HG03095 (cell line): Measurements from ENCODE around the gene SPATA9.
"Not testable (repeated sequence)": the region's sequence is repeated elsewhere in the genome, so short reads cannot be mapped to it uniquely, and the experiment has no call there.

Source experiments
- ATAC-seq: cut with Tn5 transposase; IDR thresholded peaks from one replicate; pipeline ENCODE4 v1.9.1; 2021; ENCODE audit warnings: moderate library complexity; ENCODE audit not compliant: unreplicated experiment

The SPATA9 gene

DNA sequence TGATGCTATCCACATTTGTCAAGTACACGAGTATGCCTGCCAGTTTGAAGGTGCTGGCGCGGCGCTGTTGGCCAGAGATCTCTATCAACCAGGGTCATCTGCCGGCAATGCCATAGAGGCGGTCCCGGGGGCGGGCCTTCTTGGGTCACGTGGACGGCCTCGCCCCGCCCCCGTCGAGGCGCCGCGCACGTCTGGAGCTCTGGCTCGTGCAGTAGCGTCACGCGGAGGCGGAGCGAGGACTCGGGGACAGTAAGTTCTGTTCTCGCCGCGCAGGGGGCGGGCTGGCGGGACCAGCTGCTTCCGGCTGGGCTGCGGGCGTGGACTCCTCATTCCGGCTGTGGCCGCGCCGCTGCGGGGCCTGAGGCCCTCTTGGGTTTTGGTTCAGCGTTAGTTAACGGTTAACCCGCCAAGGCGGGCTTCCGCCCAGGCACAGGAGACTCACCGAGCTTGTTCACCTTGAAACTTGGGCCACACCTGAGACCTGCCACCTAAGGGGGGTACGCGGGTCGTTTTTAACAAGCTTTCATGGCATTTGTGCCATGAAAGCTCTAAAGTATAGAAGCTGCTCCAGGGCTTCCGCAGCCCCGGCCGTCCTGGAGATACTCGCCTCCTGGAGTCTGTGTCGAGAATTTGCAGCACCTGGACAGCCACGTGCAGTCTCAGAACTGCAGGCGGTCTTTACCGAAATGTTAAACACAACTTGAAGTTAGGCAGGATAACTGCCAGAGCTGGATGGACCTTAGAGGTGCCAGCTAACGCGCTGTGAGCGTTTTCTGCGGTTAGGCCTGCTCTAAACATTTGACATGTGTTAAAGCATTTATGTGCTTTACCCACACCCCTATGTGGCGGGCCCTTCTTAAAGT, 36.0 kb downstream of the SPATA9 start, which contains the start of gene RFESD:
TSS of gene RFESD (plus strand) at position 209 of the 863 bp plus-strand sequence. CDS start 5,495 bp downstream, outside the sequence.
- ATAC-seq, result peak; percentile 95

DNA sequence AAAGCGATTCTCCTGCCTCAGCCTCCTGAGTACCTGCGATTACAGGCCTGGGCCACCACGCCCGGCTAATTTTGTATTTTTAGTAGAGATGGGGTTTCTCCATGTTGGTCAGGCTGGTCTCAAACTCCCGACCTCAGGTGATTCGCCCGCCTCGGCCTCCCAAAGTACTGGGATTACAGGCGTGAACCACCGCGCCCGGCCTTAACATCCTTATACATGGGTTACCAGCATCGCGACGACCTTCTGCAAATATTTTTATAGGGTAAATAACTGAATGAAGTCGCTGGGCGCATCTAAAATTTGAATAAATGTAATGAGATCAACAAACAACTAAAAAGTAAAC, 36.6 kb downstream of the SPATA9 start:
- ATAC-seq, result not testable (repeated sequence)

DNA sequence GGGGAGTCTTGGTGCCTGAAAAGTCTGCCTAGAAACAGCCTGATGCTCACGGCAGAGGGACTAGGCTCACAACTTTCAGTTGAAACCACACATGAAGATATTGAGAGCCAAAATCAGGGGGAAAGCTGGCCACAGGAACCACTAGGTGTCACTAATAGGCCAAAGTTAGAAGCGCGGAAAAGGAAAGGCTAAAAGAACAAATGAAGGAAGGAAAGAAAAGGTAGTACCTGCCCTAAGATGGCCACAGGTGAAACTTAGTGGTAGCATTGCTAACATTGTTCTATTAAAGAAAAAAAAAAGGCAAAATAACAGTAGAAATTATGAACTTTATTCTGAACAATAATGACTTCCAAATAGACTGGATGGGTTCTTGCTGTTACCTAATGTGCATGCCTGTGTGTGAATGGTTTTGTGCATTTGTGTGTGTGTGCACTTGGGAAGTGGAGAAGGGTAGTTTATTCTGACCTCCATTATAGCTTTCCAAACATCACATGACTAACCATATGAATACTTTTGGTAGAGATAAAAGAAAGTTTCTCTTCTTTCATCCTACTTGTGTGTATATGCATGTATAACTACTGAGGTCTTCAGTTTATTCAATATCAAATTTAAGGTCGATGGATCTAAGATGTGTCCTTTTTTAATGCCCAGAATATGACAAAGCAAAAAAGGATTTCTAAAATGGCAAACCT, 38.3 kb downstream of the SPATA9 start:
- ATAC-seq, result peak; percentile 43

GRCh38 chr5:95643152-95643551, 39.6 kb downstream of the SPATA9 start:
- ATAC-seq, result no peak

DNA sequence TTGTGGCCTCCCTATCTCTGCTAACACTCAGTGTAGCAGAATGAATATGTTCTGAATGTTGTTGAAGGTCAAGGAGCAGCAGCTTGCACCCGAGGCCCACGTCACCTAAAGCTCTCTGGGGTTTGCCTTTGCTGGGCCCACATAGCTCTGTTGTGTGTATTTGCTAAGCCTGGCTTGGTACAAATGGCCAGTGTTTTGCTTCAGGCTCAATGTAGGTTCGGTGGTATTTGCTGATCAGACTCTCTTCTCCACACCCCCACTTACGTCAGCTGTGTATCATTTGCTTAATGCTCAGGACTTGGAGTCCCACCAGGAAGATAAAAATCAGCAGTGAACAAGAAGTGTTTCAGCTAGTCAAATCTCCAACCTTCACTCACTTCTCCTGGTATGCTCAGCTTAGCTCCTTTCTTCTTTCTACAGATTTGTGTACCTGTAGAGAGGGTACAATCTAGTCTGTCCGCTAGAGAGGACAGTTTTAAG, 41.0 kb downstream of the SPATA9 start:
- ATAC-seq, result no peak

- no peak for ATAC-seq
Measured at GRCh38 chr5:95638632-95639031, 44.2 kb downstream of the SPATA9 start.

DNA sequence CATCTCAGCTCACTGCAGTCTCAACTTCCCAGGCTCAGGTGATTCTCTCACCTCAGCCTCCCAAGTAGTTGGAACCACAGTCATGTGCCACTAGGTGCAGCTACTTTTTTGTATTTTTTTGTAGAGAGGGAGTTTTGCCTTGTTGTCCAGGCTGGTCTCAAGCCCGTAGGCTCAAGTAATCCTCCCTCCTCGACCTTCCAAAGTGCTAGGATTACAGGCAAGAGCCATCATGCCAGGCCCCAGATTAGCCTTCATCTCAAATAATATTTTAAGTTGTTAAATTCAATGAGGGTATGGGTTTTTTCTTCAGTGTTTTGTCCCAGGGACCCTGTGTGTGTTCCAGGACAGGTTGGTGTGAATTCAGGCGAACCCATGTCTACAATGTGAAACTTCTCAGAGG, 48.7 kb downstream of the SPATA9 start:
- no peak for ATAC-seq

DNA sequence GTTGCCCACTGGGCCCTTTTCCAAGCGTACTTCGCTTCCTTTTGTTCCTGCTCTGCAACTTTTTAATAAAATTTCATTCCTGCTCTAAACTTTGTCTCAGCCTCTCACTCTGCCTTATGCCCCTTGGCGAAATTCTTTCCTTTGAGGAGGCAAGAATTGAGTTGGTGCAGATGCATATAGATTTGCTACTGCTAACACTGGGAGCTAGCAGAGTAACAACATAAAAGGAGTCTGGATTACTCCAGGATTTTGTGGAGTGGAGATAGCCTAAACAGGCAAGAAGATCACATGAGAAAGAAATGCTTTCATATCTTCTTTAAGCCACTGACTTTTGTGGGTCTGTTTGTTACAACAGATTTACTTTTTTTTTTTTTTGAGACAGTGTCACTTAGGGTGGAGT, 49.1 kb downstream of the SPATA9 start:
- ATAC-seq, result no peak

DNA sequence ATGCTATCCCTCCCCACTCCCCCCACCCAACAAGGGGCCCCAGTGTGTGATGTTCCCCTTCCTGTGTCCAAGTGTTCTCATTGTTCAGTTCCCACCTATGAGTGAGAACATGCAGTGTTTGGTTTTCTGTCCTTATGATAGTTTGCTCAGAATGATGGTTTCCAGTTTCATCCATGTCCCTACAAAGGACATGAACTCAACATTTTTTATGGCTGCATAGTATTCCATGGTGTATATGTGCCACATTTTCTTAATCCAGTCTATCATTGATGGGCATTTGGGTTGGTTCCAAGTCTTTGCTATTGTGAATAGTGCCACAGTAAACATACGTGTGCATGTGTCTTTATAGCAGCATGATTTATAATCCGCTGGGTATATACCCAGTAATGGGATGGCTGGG, 49.8 kb downstream of the SPATA9 start:
- not testable (repeated sequence) for ATAC-seq

DNA sequence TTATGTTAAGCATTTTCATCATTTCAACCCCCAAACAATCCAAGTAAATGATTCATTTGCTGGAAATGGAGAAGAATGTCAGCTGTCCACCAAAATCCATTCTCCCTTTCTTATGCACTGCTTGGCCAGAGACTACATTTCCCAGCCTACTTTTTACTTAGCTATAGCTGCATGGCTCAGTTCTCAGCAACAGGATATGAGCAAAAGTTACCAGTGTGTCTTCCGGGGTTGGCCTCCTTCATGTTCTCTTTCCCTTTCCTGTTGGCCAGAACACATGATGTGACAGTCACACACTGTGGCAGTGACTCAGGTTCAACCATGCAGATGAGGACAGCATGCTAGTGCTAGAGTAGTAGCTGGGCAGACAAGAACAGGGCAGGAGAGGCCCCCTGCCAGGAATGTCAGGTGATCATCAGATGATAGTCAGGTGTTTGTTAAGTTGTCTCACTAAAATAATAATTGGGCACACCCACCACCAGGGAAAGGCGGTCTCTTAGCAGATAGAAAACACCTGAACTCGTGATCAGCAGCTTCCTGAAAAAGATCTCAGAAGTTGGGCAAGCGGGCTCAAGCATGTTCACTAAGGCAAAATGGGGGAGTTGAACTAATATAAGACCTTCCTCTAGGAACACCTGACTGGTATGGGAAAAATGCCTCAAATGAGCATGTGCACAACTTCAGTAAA, 50.7 kb downstream of the SPATA9 start:
- peak; percentile 96 for ATAC-seq

DNA sequence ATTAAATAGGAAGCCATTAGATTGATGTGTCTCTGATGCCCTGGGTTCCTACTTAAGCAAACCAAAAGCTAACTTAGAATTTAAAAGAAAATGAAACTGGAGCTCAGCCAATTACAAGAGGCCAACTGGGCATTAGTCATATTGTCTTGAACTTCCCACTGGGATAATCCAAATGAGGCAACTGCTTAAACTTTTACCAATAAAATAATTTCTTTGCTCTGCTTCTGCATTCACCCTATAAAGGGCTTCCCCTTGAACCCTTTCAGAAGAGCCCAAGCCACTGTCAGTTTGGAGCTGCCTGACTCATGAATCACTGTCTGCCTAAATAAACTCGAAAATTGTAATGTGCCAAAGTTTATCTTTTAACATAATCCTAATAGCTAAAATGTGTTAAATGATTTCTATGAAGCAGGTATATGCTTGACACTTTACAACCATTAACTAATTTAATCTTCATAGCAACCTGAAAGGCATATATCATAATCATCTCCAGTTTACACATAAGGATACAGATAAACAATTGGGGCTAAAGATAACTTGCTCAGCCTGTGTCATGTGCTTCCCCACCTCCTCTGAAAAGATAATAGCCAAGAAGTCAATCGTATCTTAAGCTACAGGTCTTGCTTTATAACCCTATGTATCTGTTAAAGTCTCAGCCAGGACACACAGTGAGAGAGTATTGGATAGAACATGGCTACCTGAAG, 51.4 kb downstream of the SPATA9 start:
- no peak for ATAC-seq

GRCh38 chr5:95630394-95630917, 52.3 kb downstream of the SPATA9 start:
- ATAC-seq, result no peak

GRCh38 chr5:95628933-95629332, 53.9 kb downstream of the SPATA9 start:
- ATAC-seq, result no peak

DNA sequence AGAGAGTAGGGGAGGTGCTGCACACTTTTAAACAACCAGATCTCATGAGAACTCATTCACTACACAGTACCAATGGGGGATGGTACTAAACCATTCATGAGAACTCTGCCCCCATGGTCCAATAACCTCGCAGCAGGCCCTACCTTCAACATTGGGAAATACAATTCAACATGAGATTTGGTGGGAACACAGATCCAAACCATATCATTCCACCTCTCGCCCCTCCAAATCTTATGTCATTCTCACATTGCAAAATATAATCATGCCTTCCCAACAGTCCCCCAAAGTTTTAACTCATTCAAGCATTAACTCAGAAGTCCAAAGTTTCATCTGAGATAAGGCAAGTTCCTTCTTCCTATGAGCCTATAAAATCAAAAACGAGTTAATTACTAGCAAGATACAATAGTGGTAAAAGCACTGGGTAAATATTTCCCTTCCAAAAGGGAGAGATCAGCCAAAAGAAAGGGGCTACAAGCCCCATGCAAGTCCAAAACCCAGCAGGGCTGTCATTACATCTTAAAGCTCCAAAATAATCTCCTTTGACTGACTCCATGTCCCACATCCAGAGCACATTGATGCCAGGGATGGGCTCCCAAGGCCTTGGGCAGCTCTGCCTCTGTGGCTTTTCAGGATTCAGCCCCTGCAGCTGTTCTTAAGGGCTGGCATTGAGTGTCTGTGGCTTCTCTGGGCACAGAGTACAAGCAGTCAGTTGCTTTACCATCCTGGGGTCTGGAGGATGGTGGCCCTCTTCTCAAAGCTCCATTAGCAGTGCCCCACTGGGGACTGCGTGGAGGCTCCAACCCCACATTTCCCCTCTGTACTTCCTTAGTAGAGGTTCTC, 54.6 kb downstream of the SPATA9 start:
- ATAC-seq, result no peak

DNA sequence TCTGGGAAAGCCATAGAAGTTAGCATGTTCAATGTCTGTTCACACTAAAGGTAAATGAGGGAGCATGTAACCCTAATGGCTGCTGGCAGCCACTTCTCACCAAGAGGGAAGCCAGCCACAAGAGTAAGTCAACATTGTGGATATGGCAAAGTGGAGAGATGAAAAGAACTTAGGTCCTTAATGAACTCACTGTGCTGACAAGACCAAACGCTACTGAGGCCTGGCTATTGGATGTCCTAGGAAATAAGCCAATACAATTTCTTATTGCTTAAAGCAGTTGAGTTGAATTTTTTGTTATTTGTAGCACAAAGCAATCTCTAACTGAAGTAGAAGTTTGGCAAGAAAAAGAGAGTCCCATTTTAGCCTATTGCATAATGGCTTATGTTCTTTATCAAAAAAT, 56.1 kb downstream of the SPATA9 start:
- ATAC-seq, result no peak

GRCh38 chr5:95624368-95624767, 58.4 kb downstream of the SPATA9 start:
- no peak for ATAC-seq

DNA sequence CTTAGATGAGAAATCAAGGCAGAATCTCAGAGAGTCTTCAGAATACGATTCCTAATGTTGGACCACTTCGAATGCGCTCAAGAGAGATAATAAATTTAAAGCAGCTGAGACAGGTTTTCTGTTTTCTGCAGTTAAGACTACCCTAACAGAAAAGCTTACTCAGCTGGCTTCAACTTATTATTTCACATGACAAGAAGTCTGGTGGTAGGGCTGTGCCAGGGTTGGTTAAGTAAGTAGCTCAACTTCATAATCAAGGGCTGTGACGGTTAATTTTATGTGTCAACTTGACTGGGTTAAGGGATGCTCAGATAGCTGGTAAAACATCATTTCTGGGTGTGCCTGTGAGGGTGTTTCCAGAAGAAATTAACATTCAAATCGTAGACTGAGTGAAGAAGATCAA, 59.1 kb downstream of the SPATA9 start:
- ATAC-seq, result no peak

DNA sequence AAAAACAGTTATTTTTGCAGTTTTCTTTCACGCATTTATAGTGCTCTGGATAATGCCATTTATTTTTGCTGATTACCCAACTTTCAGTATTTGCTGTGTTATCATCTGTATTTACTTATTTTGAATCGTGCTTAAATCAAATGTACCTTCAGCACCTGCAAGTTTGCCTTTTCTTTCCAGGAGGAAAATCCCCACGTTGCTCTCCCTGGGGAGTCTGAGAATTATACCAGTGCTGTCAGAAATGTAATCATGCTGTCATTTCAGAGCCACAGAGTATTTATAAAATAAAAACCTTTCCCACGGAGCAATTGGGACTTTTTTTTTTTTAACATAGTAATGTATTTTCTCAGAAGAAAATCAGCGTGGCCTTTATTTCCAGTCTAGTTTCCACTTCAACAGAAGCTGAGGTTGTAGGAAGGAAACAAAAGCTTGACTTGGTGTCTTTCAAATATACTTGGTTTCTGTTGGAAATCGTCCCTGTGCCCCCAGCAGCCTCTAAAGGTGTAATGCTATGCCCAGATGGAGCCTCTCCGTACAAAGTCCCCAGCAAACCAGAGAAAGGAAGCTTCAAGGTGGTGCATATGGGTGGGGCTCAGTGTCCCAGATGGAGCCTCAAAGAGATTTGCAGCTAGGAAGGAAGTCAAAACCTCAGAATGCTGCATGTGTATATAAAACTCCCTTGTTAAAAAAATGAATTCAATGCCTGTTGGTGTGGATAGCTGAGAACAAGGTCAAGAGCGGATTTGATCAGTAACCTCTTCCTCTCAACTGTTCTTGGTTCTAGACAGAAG, 60.8 kb downstream of the SPATA9 start:
- ATAC-seq, result no peak
